ENCODE measurements around the gene ZCCHC4.
A peak's percentile ranks its signal among the peaks of the same experiment; 100 is the strongest.
"Not testable (repeated sequence)": the region's sequence is repeated elsewhere in the genome, so short reads cannot be mapped to it uniquely, and the experiment has no call there.

The ZCCHC4 gene

GRCh38 chr4:25306518-25307057, 6.0 kb upstream of the ZCCHC4 start:
- H3K27ac Mint-ChIP-seq = no peak overlapping the region
- no peaks in the 10 kb centered on the region for H3K9me3 Mint-ChIP-seq
- H3K4me1 Mint-ChIP-seq (ENCODE audit: low read depth in 2 of 2) = no peaks in the 10 kb centered on the region
- ATAC-seq (replicated peaks) = no peak
- no peak for DNase-seq
- H3K4me3 Mint-ChIP-seq = no peak overlapping the region
- H3K36me3 Mint-ChIP-seq (ENCODE audit: insufficient read depth) = no peaks in the 10 kb centered on the region
- H3K27me3 Mint-ChIP-seq = peaks cover 45 to 53% of the 10 kb centered on the region in 2 donors

- peaks cover 2% of the 10 kb centered on the region for H3K36me3 Mint-ChIP-seq (ENCODE audit: insufficient read depth)
- H3K4me1 Mint-ChIP-seq (ENCODE audit: low read depth in 2 of 2) = peaks cover under 1 to 5% of the 10 kb centered on the region in 2 donors
- no peaks in the 10 kb centered on the region for H3K9me3 Mint-ChIP-seq
- peaks cover 45 to 48% of the 10 kb centered on the region in 2 donors for H3K27me3 Mint-ChIP-seq
- ATAC-seq (replicated peaks) = no peak
- peak overlapping the region in 1 of 2 donors; percentile 65 for H3K27ac Mint-ChIP-seq
- no peak overlapping the region for H3K4me3 Mint-ChIP-seq
- DNase-seq = no peak
Observed at GRCh38 chr4:25307596-25307995, 5.0 kb upstream of the ZCCHC4 start.

GRCh38 chr4:25308306-25308705, 4.3 kb upstream of the ZCCHC4 start:
- peaks cover 41 to 45% of the 10 kb centered on the region in 2 donors for H3K27me3 Mint-ChIP-seq
- H3K27ac Mint-ChIP-seq = peak overlapping the region in 1 of 2 donors; percentile 65
- ATAC-seq (replicated peaks) (no peak), DNase-seq (no peak)
- H3K4me3 Mint-ChIP-seq = no peak overlapping the region
- H3K9me3 Mint-ChIP-seq = no peaks in the 10 kb centered on the region
- peaks cover 5% of the 10 kb centered on the region for H3K36me3 Mint-ChIP-seq (ENCODE audit: insufficient read depth)
- peaks cover 3 to 11% of the 10 kb centered on the region in 2 donors for H3K4me1 Mint-ChIP-seq (ENCODE audit: low read depth in 2 of 2)

DNA sequence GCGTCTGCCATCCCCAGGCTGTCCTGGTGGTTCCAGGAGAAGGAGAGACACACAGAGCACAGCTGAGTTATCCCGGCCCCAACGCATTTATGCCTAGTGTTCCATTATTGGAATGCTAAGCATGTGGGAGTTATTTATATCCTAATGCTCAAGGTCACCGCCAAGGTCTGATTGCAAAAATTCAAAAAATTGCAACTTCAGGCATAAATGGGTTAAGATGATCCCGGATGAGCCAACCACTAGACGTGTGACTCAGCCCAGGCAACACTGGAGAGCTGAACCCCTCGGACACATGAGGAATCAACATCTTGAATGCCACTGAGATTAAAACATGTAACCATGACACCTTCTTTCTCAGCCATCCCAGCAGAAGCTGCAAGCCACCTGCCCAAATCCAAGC, 3.8 kb upstream of the ZCCHC4 start:
- Mint-ChIP-seq H3K27me3 (peaks cover 37 to 45% of the 10 kb centered on the region in 2 donors), H3K36me3 (ENCODE audit: insufficient read depth) (peaks cover 5% of the 10 kb centered on the region)

DNA sequence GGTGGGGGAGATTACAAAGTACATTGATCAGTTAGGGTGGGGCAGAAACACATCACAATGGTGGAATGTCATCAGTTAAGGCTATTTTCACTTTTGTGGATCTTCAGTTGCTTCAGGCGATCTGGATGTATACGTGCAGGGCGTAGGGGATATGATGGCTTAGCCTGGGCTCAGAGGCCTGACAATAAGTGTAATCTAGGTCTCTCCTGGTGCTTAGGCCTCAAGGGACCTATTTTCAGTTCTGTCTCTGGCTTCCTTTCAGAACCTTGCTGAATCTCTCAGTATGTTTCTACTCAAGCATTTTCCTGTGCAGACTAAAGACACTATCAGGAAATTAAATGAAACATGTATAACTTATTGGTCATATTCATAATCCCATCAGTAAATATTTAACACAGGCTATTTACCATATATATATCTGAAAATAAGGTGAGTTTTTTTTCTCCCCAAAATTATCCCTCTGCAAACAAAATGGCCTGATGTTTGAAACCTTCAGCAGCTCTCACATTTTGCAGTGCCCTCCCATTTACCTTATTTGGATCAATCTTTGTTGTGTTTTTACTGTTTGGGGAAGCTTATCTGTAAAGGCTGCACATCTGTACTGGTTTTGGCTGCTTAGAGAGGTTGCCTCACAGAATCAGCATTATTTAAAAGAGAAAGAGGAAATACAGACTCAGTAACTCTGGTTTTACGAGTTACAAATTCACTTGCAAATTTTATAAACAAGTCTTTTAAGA, 2.3 kb upstream of the ZCCHC4 start:
- no peak for ATAC-seq (replicated peaks)
- H3K27ac Mint-ChIP-seq = no peak overlapping the region
- H3K36me3 Mint-ChIP-seq (ENCODE audit: insufficient read depth) = peaks cover 5% of the 10 kb centered on the region
- no peaks in the 10 kb centered on the region for H3K9me3 Mint-ChIP-seq
- DNase-seq = no peak
- no peak overlapping the region for H3K4me3 Mint-ChIP-seq
- peaks cover 28 to 34% of the 10 kb centered on the region in 2 donors for H3K27me3 Mint-ChIP-seq
- H3K4me1 Mint-ChIP-seq (ENCODE audit: low read depth in 2 of 2) = peaks cover 7 to 14% of the 10 kb centered on the region in 2 donors

More for the DNA sequence above, 3.8 kb upstream of the ZCCHC4 start:
- H3K4me1 Mint-ChIP-seq (ENCODE audit: low read depth in 2 of 2) = peaks cover 7 to 14% of the 10 kb centered on the region in 2 donors
- no peaks in the 10 kb centered on the region for H3K9me3 Mint-ChIP-seq
- H3K4me3 Mint-ChIP-seq = no peak overlapping the region
- no peak overlapping the region for H3K27ac Mint-ChIP-seq
- no peak for DNase-seq
- ATAC-seq (replicated peaks) = no peak

DNA sequence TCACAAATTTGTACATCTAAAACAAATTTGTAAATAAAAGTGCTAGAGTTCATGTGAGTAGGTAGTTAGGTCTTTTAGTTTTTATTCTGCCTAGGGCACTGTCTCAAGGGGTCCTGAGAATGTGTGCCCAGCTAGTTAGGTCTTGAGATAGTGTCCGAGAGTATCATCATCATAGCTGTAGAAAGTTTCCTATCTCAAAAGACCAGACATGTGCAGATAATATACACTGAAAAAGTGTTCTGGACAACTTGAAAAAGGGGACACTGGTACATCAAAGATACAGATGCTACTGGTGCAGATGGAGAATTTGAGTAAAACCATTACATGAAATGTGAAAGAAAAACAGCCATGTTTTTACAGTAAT, 1.8 kb upstream of the ZCCHC4 start:
- peaks cover 8% of the 10 kb centered on the region for H3K36me3 Mint-ChIP-seq (ENCODE audit: insufficient read depth)

DNA sequence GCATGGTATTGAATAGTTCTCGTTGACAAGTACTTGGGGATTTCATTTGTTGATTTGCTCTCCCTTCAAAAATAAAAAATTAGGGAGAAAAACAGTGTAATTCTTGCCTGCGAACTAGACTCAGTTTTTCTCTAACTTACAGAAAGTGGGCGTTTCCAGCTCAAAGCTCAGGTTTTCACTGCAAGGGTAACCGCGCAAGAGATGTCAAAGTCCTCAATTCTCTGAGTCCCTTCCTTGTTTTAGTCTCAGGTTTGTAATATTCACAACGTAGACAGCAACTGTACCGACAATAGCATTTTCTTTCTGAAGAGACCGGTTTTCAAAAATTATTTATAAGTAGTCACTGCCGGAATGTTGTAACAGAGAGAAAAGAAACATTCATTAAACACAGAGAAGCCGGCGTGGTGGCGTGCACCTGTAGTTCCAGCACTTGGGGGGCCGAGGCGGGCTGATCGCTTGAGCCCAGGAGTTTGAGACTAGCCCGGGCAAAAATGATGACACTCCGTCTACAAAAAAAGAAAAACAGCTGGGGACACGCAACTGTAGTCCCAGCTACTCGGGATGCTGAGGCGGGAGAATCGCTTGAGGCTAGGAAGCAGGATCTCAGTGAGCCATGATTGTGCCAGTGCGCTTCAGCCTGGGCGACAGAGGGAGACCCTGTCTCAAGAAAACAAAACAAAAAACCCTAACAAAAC, 774 bp downstream of the ZCCHC4 start:
- ATAC-seq (replicated peaks) = no peak
- H3K4me1 Mint-ChIP-seq (ENCODE audit: low read depth in 2 of 2) = peaks cover 7 to 19% of the 10 kb centered on the region in 2 donors
- H3K36me3 Mint-ChIP-seq (ENCODE audit: insufficient read depth) = peaks cover 32% of the 10 kb centered on the region
- H3K27me3 Mint-ChIP-seq = peaks cover 7 to 8% of the 10 kb centered on the region in 2 donors
- no peak for DNase-seq
- peak overlapping the region; percentile 99 to 100 for H3K4me3 Mint-ChIP-seq
- no peaks in the 10 kb centered on the region for H3K9me3 Mint-ChIP-seq
- H3K27ac Mint-ChIP-seq = peak overlapping the region; percentile 97 to 98

More for the DNA sequence above, 1.8 kb upstream of the ZCCHC4 start:
- DNase-seq (no peak), ATAC-seq (replicated peaks) (no peak)
- peaks cover 28 to 33% of the 10 kb centered on the region in 2 donors for H3K27me3 Mint-ChIP-seq
- H3K27ac Mint-ChIP-seq = no peak overlapping the region
- H3K4me1 Mint-ChIP-seq (ENCODE audit: low read depth in 2 of 2) = peaks cover 7 to 14% of the 10 kb centered on the region in 2 donors
- no peak overlapping the region for H3K4me3 Mint-ChIP-seq
- no peaks in the 10 kb centered on the region for H3K9me3 Mint-ChIP-seq

- H3K36me3 Mint-ChIP-seq (ENCODE audit: insufficient read depth) = peaks cover 29% of the 10 kb centered on the region
- ATAC-seq (replicated peaks) (no peak), DNase-seq (no peak)
- peaks cover 0 to 5% of the 10 kb centered on the region in 2 donors for H3K4me1 Mint-ChIP-seq (ENCODE audit: low read depth in 2 of 2)
- no peaks in the 10 kb centered on the region for H3K9me3 Mint-ChIP-seq
- H3K4me3 Mint-ChIP-seq = no peak overlapping the region
- no peaks in the 10 kb centered on the region for H3K27me3 Mint-ChIP-seq
- H3K27ac Mint-ChIP-seq = no peak overlapping the region
Observed at GRCh38 chr4:25320336-25320735, 7.8 kb downstream of the ZCCHC4 start.

DNA sequence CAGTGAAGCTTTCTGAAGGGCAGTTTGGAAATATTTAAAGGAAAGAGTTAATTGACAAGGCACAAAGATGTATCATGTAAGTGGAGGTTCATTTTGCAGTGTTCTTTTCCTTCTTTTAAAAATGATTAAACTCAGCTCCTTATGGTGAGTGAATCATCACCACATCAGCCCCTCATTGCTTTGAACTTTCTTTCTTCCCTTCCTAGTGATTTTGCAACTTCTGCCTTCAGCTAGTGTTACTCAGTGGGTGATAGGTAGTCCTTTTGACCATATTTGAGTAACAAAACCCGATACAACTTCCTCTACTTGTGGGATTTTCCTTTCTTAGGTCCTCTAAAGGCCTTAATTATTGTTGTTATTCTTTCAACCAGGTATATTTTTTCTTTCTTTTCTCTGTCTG, 8.2 kb downstream of the ZCCHC4 start:
- H3K36me3 Mint-ChIP-seq (ENCODE audit: insufficient read depth) = peaks cover 26% of the 10 kb centered on the region
- no peak overlapping the region for H3K4me3 Mint-ChIP-seq
- H3K27me3 Mint-ChIP-seq = no peaks in the 10 kb centered on the region
- no peaks in the 10 kb centered on the region for H3K9me3 Mint-ChIP-seq
- ATAC-seq (replicated peaks) (no peak), DNase-seq (no peak)
- H3K4me1 Mint-ChIP-seq (ENCODE audit: low read depth in 2 of 2) = peaks cover under 1 to 5% of the 10 kb centered on the region in 2 donors
- no peak overlapping the region for H3K27ac Mint-ChIP-seq

- Mint-ChIP-seq H3K27ac (peak overlapping the region in 1 of 2 donors; percentile 28), H3K36me3 (ENCODE audit: insufficient read depth) (peaks cover 16% of the 10 kb centered on the region), H3K4me3 (no peak overlapping the region), H3K4me1 (ENCODE audit: low read depth in 2 of 2) (peaks cover 0 to 2% of the 10 kb centered on the region in 2 donors), H3K9me3 (no peaks in the 10 kb centered on the region), H3K27me3 (no peaks in the 10 kb centered on the region)
- DNase-seq (no peak), ATAC-seq (replicated peaks) (no peak)
Observed at GRCh38 chr4:25321703-25322102, 9.1 kb downstream of the ZCCHC4 start.

- H3K4me3 Mint-ChIP-seq; DNase-seq; ATAC-seq (replicated peaks); H3K27me3 Mint-ChIP-seq; H3K36me3 Mint-ChIP-seq (ENCODE audit: insufficient read depth); H3K27ac Mint-ChIP-seq; H3K9me3 Mint-ChIP-seq: not testable (repeated sequence)
- H3K4me1 Mint-ChIP-seq (ENCODE audit: low read depth in 2 of 2) = peaks cover 14 to 16% of the 10 kb centered on the region in 2 donors
Observed at GRCh38 chr4:25328463-25328862, 15.9 kb downstream of the ZCCHC4 start.

DNA sequence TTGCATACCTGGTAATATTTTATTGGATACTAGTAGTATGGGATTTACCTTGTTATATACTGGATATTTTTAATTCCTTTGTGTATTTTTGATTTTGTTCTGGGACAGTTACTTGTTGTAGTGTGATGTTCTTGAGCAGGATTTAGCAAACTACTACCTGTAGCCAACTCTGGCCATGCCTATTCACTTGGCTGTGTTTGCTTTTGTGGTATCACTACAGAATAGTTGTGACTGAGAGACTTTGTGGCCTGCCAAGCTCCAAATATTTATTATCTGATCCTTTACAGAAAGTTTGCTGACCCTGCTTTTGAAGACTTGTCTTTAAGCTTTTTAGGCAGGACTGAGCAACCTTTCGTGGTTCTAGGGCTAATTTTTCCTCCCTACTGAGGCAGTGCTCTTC, 17.8 kb downstream of the ZCCHC4 start:
- no peak overlapping the region for H3K4me3 Mint-ChIP-seq
- no peak for DNase-seq
- H3K9me3 Mint-ChIP-seq = no peaks in the 10 kb centered on the region
- H3K27ac Mint-ChIP-seq = peak overlapping the region; percentile 97 to 99
- no peaks in the 10 kb centered on the region for H3K36me3 Mint-ChIP-seq (ENCODE audit: insufficient read depth)
- ATAC-seq (replicated peaks) = no peak
- no peaks in the 10 kb centered on the region for H3K27me3 Mint-ChIP-seq
- H3K4me1 Mint-ChIP-seq (ENCODE audit: low read depth in 2 of 2) = peaks cover 14 to 16% of the 10 kb centered on the region in 2 donors

DNA sequence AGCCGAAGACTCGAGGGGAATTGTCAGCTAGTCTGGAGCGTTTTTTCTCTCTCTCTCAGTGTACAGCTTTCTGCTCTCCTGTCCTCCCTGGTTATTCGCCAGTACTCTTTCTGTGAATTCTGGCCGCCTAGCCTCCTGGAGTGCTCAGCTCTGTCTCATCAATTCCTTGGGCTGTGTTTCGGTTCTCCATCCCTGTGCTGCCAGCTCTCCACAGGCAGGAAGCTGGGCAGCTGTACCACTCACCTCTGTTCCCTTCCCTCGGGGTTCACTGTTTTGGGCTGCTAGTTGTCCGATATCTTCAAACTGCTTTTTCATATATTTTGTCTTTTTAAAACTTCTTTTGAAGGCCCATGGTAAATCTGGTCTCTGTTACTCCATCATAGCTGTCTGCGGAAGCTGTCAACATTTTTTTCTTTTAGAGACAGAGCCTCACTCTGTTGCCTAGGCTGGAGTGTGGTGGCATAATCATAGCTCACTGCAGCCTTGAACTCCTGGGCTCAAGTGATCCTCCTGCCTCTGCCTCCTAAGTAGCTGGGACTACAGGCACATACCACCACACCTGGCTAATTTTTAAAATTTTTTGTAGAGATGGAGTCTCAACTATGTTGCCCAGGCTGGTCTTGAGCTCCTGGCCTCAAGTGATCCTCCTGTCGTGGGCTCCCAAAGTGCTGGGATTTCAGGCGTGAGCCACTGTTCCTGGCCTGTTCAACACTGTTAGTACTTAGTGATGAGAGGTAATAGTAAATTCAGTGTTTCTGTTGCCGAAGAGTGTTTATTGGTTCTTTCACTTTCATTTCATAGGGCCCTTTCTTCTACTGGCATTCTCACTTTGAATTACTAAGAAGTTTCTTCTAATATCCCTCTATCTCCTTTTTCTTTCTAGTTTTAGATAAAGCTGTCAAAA, 18.6 kb downstream of the ZCCHC4 start:
- peaks cover 12 to 16% of the 10 kb centered on the region in 2 donors for H3K4me1 Mint-ChIP-seq (ENCODE audit: low read depth in 2 of 2)
- no peaks in the 10 kb centered on the region for H3K27me3 Mint-ChIP-seq
- H3K9me3 Mint-ChIP-seq = no peaks in the 10 kb centered on the region
- peak; percentile 74 for ATAC-seq (replicated peaks)
- no peaks in the 10 kb centered on the region for H3K36me3 Mint-ChIP-seq (ENCODE audit: insufficient read depth)
- peak overlapping the region; percentile 80 to 86 for H3K4me3 Mint-ChIP-seq
- DNase-seq = peak in 1 of 3 experiments; percentile 16
- peak overlapping the region; percentile 97 to 99 for H3K27ac Mint-ChIP-seq

All from effector memory CD8-positive, alpha-beta T cell (primary cell).